Testis (tissue), 3 donors: ENCODE data around the gene BACH2. TPM values are rescaled to one million over a fixed set of nuclear protein-coding genes. Genes with fewer than 3 reads are reported as not detected.
"Not testable (repeated sequence)": the region's sequence is repeated elsewhere in the genome, so short reads cannot be mapped to it uniquely, and the experiment has no call there.

Experiments used
- DNase-seq: peaks from one replicate; pipeline ENCODE4 v3.0.0-alpha.2; 2019
- H3K27ac ChIP-seq, 2 donors: fragments of 200-600 bp; sonication (generic); one replicate each; pipeline ENCODE4 v1.5.1; 2019
- H3K27me3 ChIP-seq: fragments of 200-600 bp; sonication (generic); one replicate; pipeline ENCODE4 v1.5.1; 2019
- H3K36me3 ChIP-seq: fragments of 200-600 bp; sonication (generic); one replicate; pipeline ENCODE4 v1.5.1; 2017; ENCODE audit warnings: low read depth; ENCODE audit errors: missing control alignments
- H3K4me1 ChIP-seq: fragments of 200-600 bp; sonication (generic); one replicate; pipeline ENCODE4 v1.5.1; 2019
- H3K4me3 ChIP-seq, 2 donors: fragments of 200-600 bp; sonication (generic); one replicate each; pipeline ENCODE4 v1.5.1; 2017 to 2019
- H3K9me3 ChIP-seq: fragments of 200-600 bp; sonication (generic); one replicate; pipeline ENCODE4 v1.5.1; 2017
- POLR2A ChIP-seq: fragments of 450-650 bp; IDR thresholded peaks from one replicate; pipeline ENCODE4 v1.6.1; 2017; ENCODE audit warnings: antibody characterized with exemption, mild to moderate bottlenecking, moderate library complexity
- WGBS, 2 donors: methylation state at CpG; one replicate each; pipeline ENCODE4 v1.1.5; 2018; 5-methylcytosine and 5-hydroxymethylcytosine counted together
- intact Hi-C: fragments of 100-400 bp; cut with DNase I; formaldehyde crosslinking; loops from one replicate; pipeline ENCODE4 v1.15.1; 2023; ENCODE audit warnings: low total_unique reads
- polyA plus RNA-seq: library from polyadenylated mRNA; stranded (reverse); fragments of 350-450 nt; fragmentation: Illumina TruSeq; extraction: RNeasy Lipid Tissue Mini Kit (QIAGEN cat#74804); gene quantifications from one replicate; pipeline ENCODE4 v1.2.3, GENCODE V29; 2014; ENCODE audit warnings: low read depth, low replicate concordance; ENCODE audit not compliant: insufficient read depth
- total RNA-seq, 2 donors: library from RNA; depleted of rRNA; stranded (reverse); fragments of >200 nt; gene quantifications; one replicate each; pipeline ENCODE4 v1.2.3, GENCODE V29; 2016
- TF ChIP-seq, protein P1 (sequence below), 3 experiments: fragments of 450-650 bp in 2 of 3; fragments of 200-600 bp in 1 of 3; sonication (generic) in 1 of 3; IDR thresholded peaks; one replicate each; pipeline ENCODE4 v1.5.1; 2016 to 2019; ENCODE audit warnings: antibody characterized with exemption in 3 of 3, mild to moderate bottlenecking in 2 of 3, moderate library complexity in 1 of 3

The BACH2 gene
- total and polyA plus RNA-seq, 3 donors from 2014 or later: 5.0 to 8.3 (median 6.5) TPM

- no peaks in the 10 kb centered on the region for H3K36me3 ChIP-seq
- no peak overlapping the region for H3K4me3 ChIP-seq
- no peak for DNase-seq
- no peak overlapping the region for H3K27ac ChIP-seq
- H3K9me3 ChIP-seq: no peaks in the 10 kb centered on the region
- TF ChIP-seq, protein P1, sequence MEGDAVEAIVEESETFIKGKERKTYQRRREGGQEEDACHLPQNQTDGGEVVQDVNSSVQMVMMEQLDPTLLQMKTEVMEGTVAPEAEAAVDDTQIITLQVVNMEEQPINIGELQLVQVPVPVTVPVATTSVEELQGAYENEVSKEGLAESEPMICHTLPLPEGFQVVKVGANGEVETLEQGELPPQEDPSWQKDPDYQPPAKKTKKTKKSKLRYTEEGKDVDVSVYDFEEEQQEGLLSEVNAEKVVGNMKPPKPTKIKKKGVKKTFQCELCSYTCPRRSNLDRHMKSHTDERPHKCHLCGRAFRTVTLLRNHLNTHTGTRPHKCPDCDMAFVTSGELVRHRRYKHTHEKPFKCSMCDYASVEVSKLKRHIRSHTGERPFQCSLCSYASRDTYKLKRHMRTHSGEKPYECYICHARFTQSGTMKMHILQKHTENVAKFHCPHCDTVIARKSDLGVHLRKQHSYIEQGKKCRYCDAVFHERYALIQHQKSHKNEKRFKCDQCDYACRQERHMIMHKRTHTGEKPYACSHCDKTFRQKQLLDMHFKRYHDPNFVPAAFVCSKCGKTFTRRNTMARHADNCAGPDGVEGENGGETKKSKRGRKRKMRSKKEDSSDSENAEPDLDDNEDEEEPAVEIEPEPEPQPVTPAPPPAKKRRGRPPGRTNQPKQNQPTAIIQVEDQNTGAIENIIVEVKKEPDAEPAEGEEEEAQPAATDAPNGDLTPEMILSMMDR (IDR thresholded peaks at IDR 0.05): no peak
- TF ChIP-seq POLR2A: no peak
- no peaks in the 10 kb centered on the region for H3K4me1 ChIP-seq
- no peaks in the 10 kb centered on the region for H3K27me3 ChIP-seq
- intact Hi-C loops: no loop called here
- WGBS, 2 donors: 89 to 96% methylated on average over 3 of the region's 3 CpGs
Observed at GRCh38 chr6:89976694-89977020, 320.0 kb downstream of the BACH2 start.

DNA sequence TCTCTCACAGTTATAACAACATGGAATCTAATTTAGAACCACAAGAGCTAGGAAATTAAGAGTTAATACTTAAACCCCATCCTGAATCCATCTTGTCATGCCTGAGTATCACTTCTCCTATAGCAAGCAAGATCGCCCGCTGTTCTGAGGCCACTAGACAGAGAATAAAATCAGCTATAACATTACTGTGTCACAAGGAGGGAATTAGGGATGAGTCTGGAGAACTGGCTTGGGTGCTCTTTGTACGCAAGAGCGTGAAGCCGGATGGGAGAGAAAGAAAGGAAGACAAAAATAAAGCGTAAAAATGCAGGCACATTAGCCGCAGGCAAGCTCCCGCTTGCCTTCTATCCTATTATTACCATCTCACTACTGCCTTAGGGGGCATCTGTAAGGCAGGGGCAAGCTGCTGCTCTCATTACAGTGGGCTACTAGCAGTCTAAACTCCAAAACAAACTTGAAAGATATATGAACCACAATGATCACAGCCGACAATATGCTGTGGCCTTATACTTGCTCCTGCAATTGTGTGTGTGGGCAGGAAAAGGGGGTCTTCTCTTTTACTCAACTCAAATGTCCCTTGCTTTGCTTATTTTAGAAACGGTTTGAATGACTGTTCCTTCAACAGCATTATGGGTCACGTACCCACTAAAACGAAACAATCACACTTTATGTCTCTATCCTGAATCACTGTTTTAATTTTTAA is 320.5 kb downstream of the BACH2 start:
- 92 to 93% methylated on average over 12 of the region's 12 CpGs for WGBS, 2 donors
- H3K4me3 ChIP-seq: no peak overlapping the region

DNA sequence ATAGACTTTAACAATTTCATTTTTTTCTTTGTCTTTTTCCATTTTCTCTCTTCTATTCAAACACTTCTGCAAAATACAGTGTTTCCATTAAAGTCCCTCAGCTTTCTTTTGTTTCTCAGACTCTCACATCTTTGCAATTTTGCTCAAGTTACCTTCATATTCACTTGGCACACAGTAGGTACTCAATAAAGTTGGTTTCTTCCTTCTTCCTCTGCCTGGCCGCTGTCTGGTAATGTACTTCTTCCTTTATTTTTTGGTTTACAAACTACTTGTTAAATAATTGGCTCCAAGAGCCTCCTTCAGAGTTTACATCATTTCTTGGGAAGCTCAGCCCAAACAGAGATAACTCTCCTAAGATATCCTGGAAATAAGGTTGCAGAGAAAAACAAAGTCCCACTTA is 321.3 kb downstream of the BACH2 start:
- Histone ChIP-seq H3K4me1 (no peaks in the 10 kb centered on the region), H3K9me3 (no peaks in the 10 kb centered on the region), H3K4me3 (no peak overlapping the region), H3K27me3 (no peaks in the 10 kb centered on the region), H3K36me3 (no peaks in the 10 kb centered on the region), H3K27ac (no peak overlapping the region)
- intact Hi-C loops: no loop called here
- TF ChIP-seq, protein P1 (IDR thresholded peaks at IDR 0.05): no peak
- no peak for TF ChIP-seq POLR2A
- WGBS, 2 donors: 91% methylated on average over 1 of the region's 1 CpG
- no peak for DNase-seq

More for the DNA sequence above, 320.5 kb downstream of the BACH2 start:
- no peak for TF ChIP-seq POLR2A
- Histone ChIP-seq H3K4me1 (no peaks in the 10 kb centered on the region), H3K27me3 (no peaks in the 10 kb centered on the region), H3K9me3 (no peaks in the 10 kb centered on the region), H3K36me3 (no peaks in the 10 kb centered on the region), H3K27ac (no peak overlapping the region)
- no peak for DNase-seq
- intact Hi-C loops: no loop called here

GRCh38 chr6:89974834-89975233 is 321.8 kb downstream of the BACH2 start:
- H3K27me3 ChIP-seq: no peaks in the 10 kb centered on the region
- DNase-seq: no peak
- no peaks in the 10 kb centered on the region for H3K4me1 ChIP-seq
- no peak for TF ChIP-seq POLR2A
- TF ChIP-seq, protein P1 (IDR thresholded peaks at IDR 0.05): no peak
- intact Hi-C loops: no loop called here
- 90 to 94% methylated on average over 3 of the region's 3 CpGs for WGBS, 2 donors
- no peaks in the 10 kb centered on the region for H3K36me3 ChIP-seq
- no peak overlapping the region for H3K27ac ChIP-seq
- H3K4me3 ChIP-seq: no peak overlapping the region
- no peaks in the 10 kb centered on the region for H3K9me3 ChIP-seq

- intact Hi-C loops: no loop called here
- no peaks in the 10 kb centered on the region for H3K4me1 ChIP-seq
- DNase-seq: no peak
- H3K36me3 ChIP-seq: no peaks in the 10 kb centered on the region
- WGBS, 2 donors: 93 to 95% methylated on average over 9 of the region's 9 CpGs
- no peaks in the 10 kb centered on the region for H3K27me3 ChIP-seq
- TF ChIP-seq, protein P1 (IDR thresholded peaks at IDR 0.05): no peak
- TF ChIP-seq POLR2A: no peak
- no peaks in the 10 kb centered on the region for H3K9me3 ChIP-seq
- H3K27ac ChIP-seq: no peak overlapping the region
- no peak overlapping the region for H3K4me3 ChIP-seq
Observed at GRCh38 chr6:89972025-89972381, 324.6 kb downstream of the BACH2 start.

GRCh38 chr6:89971338-89972024 is 325.2 kb downstream of the BACH2 start:
- DNase-seq, H3K27me3 ChIP-seq, H3K36me3 ChIP-seq, intact Hi-C loops, H3K4me3 ChIP-seq, H3K9me3 ChIP-seq, H3K27ac ChIP-seq, H3K4me1 ChIP-seq: not testable (repeated sequence)
- WGBS, 2 donors: 93 to 94% methylated on average over 9 of the region's 9 CpGs
